GM19023 (cell line): Measurements from ENCODE around the gene H6PD.

ENCODE experiments used
- ATAC-seq: cut with Tn5 transposase; IDR thresholded peaks from one replicate; pipeline ENCODE4 v1.9.1; 2021; ENCODE audit warnings: mild to moderate bottlenecking, moderate library complexity; ENCODE audit not compliant: unreplicated experiment

H6PD gene

DNA sequence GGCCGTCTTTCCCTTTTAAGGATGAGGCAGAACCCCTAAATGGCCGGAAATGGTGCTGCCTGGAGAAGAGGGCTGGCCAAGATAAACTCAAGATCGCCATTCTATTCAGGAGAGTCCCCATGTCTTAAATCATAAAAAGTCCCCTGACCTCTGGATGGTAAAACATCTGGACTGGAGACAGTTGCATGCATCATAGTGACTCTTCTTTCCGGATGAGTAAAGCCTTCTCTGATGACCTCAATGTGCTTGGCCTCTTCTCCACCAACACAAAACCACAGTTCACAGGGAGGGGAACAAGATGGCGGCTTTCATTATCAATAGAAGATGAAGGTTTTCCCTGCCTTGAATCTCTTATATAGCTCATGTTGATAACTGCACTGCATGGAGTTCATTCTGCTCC, 27.5 kb upstream of the H6PD start:
- no peak for ATAC-seq

DNA sequence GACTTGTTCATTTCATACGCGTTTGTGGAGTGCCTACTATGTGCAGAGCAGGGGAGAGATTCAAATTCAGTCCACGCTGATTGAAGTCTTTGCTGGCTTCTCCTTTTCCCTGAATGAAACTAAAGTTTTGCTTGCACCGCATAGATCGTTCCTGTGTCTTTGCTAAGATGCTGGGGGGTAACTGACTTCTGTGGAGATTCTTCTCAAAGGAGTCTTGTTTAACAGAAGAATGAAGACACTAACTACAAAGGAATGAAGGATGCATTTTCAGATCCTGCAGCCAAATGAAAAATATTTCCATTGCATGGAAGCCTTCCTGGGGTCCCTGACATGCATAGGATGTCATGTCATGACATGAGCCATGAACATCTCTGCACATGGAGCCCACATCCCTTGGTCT, 26.9 kb upstream of the H6PD start:
- ATAC-seq, result no peak

DNA sequence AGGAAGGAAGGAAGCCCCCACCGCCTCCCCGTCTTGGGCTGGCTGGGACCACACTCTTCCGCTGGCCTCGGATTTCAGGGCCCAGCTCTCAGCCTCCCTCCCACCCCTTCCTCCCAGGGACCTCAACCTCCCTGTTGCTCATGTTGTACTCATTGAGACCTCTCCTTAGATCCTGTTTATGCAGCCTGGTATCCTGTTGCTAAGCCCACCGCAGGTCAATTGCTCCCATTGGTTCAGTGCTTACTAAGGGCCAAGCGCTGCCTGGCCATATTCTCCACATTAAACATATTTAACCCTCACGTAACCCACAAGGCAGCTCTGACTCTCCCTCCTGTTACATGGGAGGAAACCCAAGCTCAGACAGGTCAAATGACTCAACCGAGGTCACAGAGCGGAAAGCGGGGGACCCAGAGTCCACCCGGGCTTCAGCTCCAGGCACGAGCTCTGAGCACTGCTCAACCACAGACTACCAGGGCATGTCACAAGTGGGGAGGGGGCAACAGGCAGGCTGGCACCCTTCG, 23.2 kb upstream of the H6PD start:
- no peak for ATAC-seq

DNA sequence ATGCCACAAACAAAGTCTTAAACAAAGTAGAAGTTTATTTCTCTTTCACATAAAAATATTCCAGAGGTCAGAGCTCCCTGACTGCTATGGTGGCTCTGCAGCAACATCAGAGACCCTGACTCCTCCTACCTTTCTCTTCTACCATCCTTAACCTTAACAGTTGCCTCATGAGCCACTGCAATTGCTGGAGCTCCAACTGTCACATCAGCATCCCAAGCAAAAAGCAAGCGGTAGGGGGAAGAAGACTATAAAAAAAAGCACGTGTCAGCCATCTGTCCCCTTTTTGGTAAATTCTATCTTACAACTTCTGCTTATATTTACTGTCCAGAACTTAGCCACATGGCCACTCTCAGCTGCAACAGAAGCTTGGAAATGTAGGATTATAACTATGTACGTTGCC, 21.8 kb upstream of the H6PD start:
- ATAC-seq, result no peak

DNA sequence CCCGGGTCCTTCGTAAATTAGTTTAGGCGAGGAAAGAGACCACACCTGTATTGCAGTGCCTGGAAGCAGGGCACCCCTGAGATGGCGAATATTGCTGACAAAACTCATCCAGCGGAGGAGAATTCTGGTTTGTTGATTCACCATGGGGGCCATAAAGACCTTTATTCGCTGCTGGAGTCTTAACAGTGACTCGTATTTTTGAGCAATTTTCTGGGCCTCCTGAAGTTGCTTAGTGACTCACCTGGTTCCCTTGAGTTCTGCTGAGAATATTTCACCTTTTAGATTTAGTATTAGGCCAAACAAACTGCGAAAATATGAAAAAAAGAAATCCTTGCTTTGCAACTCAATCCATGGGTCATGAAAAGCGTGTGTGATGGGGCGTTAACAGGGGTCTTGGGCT, 20.6 kb upstream of the H6PD start:
- no peak for ATAC-seq

DNA sequence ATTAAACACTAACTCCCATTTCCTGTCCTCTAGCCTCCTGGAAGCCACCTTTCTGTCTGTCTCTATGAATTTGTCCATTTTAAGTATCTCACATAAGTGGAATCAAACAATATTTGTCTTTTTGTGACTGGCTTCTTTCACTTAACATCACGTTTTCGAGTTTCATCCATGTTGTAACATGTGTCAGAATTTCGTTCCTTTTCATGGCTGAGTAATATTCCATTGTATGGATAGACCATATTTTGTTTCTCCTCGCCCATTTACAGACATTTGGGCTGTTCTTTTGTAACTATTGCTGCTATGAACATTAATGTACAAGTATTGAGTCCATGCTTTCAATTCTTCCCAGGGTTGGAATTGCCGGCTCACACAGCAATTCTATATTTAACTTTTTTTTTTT, 15.7 kb upstream of the H6PD start:
- no peak for ATAC-seq

DNA sequence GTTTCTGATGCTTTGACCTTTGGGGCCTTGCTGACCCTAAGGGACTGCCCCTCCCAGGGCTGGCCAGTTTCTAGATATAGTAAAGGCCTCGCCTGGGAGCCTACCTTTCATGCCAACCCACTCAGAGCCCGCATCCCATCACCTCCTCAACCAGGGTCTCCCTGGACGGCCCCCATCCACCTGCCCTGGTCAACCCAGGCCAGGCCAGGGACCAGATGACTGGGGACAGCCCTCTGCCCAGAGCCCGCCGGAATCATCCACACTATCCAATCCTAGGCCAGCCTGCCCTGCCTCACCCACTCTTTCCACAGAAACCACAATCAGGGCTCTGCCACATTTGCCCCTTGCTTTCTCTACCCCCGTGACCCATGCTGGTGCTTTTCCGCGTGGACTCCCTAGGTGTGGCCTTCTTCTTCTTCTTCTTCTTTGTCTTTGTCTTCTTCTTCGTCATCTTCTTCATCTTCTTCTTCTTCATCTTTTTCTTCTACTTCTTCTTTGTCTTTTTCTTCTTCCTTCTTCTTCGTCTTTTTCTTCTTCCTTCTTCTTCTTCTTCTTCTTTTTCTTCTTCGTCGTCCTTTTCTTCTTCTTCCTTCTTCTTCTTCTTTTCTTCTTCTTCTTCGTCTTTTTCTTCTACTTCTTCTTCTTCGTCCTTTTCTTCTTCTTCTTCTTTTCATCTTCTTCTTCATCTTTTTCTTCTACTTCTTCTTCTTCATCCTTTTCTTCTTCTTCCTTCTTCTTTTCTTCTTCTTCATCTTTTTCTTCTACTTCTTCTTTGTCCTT, 11.5 kb upstream of the H6PD start:
- no peak for ATAC-seq

DNA sequence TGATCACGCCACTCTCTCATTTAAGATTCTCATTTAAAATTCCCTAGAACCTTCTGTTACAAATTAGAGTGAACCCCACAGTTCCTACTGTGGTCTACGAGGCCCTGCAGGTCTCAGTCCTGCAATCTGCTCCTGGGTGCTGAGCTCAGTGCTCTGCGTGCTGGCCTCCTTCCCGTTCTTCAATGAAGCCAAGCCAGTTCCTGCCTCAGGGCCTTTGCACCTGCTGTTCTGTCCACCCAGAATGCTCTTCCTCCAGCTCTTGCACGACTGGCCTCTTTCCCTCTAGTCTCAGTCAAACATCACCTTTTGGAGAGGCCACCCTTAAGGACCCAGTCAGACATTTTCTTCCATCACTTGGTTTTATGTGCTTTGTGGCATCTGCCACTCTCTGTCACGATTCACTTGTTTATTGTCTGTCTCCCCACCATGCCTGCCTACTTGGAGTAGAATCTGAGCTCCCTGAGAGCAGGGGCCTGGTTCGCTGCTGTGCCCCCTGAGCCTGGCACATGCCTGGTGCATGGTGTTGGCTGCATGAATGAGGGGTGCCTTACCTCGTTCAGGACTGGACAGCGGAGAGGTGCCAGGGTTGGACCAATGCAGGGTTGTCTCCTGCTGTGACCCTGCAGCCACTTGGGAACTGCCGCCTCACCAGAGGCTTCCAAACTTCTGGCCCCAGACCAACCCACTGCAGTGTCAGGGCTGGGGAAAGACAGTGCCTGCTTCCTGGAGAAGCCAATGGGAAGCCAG, 9.7 kb upstream of the H6PD start:
- ATAC-seq, result no peak

DNA sequence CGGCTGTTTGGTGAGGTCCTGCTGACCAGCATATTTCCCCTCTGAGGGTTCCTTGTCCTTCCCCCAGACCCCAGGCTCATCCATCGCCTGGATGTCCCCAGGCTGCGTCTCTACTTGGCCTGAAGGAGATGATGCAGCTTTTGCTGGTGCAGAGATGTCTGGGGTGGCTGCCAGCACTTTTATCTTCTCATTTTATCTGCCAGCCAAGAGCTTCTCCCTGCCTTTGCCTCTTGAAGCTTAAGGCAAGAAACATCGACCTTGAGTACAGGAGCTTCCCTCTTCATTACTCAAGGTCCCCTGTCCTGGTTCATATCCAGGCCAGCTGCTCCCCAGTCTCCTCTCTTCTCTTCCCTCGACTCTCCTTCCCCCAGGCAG, 9.2 kb upstream of the H6PD start:
- ATAC-seq, result no peak

DNA sequence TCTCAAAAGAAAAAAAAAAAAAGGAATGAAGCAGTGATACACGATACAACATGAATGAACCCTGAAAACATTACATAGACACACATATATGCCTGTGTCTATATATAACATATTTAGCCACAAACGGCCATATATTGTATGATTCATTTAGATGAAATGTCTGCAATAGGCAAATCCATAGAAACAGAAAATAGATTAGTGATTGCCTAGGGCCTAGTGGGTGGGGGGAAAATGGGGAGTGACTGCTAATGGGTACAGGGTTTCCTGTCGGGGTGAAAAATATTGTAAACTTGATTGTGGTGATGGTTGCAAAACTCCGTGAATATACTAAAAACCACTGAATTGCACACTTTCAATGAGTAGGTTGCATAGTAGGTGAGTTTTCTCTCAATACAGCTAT, 6.0 kb upstream of the H6PD start:
- no peak for ATAC-seq

DNA sequence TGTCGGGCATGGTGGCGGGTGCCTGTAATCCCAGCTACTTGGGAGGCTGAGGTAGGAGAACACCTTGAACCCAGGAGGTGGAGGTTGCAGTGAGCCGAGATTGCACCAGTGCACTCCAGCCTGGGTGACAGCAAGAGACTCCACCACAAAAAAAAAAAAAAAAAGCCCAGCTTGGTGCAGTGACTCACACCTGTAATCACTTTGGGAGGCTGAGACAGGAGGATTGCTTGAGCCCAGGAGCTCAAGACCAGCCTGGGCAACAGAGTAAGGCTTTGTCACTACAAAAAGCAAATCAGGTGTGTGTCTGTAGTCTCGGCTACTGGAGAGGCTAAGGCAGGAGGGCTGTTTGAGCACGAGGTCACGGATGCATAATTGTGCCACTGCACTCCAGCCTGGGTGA, 5.0 kb upstream of the H6PD start:
- no peak for ATAC-seq

DNA sequence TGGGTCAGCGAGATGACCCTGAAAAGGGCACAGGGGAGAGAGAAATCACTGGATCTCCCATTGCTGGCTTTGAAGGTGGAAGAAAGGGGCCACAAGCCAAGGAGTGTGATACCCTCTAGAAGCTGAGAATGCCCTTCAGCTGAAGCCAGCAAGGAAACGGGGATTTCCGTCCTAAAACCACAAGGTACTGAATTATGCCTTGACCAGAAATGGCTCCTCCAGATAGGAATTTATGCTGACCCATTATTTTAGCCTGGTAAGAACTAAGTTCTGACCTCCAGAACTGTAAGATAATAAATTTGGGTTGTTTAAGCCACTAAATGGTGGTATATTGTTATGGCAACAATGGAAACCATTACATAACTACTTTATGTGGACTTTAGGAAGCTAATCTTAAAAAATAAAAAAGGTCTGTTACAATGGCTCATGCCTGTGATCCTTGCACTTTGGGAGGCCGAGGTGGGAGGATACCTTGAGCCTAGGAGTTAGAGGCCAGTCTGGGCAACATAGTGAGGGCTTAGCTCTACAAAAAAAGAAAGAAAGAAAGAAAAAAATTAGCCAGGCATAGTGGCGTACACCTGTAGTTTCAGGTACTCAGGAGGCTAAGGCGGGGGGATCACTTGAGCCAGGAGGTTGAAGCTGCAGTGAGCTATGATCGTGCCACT, 3.6 kb upstream of the H6PD start:
- no peak for ATAC-seq

DNA sequence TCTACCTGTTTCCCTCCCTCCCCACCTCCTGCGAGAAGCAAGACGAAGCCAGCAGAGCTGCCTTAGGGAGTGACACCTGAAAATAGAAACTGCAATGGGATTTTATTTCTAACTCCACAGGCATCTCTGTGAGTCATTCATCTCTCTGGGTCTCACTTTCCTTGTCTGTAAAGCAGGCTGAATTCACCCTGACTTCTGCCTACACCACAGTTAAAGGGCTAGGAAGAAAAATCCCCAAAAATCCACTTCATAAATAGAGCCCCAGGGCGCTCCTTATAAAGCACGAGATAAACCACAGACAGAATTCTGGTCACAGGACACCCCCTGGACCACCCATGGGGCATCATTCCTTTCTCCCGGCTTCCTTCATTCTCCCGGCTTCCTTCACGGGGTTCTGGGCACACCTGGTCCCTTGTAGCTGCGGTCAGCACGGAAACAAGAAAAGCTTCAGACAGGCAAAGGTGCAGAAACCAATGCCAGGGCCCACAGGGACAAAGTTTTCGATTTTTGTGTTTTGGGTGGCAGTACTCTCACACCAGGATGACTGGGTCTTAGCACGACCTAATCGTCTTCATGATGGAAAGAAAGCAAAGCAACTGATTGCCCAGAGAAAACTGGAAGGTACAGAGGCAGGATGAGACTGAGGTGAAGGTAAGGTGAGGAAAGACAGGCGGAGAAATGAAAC, 2.8 kb upstream of the H6PD start:
- no peak for ATAC-seq

DNA sequence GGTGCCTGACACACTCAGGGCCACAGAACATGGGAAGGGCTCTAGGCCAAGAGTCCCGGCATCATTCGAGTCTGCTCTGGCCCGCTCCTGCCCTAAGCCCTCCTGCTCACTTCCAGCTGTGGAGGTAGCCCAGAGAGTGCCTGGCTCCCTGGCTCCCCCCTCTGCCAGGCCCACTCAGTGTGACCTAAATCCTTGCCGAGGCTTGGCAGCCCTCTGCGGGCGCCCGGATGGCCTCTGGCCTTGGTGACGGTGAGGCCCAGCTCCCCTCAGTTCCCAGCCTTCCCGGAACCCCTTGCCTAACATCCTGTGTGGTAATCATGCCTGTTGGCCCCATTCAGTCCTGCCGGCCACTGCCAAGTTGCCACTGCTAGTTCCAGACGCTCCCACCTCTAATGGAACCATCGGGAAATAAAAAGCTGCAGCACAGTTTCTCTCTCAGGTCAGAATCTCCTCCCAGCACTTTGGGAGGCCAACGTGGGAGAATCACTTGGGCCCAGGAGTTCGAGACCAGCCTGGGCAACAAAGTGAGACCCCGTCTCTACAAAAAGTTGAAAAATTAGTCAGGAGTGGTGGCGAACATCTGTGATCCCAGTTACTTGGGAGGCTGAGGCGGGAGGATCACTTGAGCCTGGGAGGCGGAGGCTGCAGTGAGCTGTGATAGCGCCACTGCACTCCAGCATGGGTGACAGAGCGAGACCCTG, 1.2 kb upstream of the H6PD start:
- no peak for ATAC-seq

DNA sequence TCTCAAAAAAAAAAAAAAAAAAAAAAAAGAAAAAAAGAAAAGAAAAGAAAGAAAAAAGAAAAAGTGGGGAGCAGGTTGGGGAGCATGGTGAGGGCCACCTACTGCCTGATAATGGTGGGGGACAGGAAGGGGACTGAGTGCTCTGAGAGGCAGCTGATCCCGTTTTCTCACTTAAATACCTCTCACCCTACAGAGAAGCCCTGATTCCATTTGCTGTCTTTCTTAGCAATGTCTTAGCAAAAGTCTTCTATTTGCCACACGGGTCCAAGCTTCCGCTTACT, 692 bp upstream of the H6PD start:
- ATAC-seq, result no peak

DNA sequence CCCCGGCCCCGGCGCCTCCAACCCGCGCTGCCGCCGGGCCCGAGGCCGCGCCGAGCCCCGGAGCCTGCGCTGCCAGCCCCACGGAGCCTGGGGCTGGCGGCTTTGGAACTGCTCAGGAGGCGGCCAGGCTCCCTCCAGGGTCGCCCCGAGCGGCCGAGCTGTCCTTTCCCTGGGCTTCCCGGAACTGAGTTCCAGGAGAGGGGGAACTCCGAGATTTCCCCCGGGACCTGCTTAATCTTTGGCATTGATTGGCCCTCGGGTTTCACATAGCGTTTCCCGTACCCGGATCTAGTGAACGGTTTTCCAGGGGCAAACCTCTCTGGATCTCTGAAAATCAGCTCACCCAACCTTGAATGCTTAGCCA, 504 bp downstream of the H6PD start:
- no peak for ATAC-seq

DNA sequence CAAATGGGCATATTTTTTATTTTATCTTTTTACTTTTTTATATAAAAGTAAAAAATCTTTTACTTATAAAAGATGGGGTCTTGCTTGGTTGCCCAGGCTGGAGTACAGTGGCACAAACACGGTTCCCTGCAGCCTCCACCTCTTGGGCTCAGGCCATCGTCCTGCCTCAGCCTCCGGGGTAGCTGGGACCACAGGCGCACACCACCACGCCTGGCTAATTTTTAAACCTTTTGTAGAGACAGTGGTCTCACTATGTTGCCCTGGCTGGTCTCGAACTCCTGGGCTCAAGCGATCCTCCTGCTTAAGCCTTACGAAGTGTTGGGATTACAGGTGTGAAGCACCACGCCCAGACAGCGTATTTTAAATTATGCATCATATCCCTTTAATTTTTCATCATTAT, 986 bp downstream of the H6PD start:
- no peak for ATAC-seq

DNA sequence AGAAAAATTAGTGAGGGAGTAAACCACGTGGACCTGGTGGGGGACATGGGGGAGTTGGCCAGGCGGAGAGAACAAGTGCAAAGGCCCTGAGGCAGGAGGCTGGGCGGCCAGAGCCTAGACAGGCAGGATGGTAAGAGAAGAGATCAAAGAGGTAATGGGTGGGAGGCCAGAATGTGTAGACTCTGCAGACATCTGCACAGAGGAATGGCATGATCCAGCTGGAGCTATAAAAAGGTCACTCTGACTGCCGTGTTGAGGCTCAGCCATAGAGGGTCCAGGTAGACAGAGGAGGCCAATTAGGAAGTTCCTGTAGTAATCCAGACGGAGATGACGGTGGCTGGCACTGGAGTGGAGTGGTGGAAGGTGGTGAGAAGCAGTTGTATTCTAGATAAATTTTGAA, 3.6 kb downstream of the H6PD start:
- no peak for ATAC-seq

DNA sequence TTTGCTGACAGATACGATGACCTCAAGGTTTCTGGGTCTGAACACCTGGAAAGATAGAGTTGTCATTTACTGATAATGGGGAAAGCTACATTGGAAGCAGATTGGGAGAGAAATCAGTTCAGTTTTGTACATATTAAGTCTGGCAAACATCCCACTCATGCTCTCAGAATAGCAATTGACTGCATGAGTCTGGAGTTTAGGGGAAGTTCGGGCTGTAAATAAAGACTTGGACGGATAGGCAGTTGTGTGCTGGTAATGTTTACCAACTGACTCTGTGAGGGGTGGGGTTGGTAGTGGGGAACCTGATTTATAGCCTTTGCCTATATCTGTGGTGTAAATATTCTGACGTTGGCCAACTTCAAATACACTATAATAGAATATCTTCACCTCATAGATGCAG, 4.0 kb downstream of the H6PD start:
- ATAC-seq, result no peak

DNA sequence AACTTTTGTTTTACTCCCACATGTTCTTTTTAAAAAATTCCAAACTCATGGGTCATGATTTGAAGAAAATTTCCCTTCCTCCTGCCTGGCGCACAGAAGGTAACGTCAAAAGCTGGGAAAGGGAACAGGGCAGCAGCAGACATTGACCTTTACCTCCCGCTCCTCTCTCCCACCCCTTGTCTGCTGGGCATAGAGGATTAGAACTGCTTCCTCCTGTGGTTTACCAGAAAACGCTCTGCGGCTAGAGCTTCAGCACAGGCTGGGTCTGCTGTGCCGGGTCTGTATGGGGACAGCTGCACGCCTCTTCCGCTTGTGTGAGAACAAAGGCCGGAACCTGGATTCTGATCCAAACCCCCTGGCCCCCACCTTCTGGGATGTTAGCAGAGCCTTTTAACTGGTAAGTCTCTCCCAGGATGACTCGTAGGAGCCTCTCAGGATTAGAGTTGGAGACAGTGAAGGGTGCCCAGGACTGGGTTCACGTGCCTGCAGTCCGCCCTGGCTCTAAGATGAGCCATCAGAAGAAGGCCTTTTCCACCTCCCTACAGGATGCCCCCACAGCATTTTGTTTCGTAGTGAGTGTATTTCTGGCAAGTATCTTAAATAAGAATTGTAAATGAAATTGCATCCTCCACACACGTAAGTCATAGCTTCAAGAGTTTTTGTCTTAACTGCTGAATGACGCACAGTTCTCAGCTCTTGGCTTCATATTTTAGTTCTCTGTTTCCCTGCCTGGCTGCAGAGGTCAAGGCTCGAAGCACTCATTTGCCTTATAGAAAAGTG, 5.2 kb downstream of the H6PD start:
- no peak for ATAC-seq
